ENCODE data around the gene OR5H1.

GRCh38 chr3:98151241-98151640 is 20.7 kb downstream of the OR5H1 start:
- TF ChIP-seq EP300 (IDR thresholded peaks at IDR 0.05): no peak
- no peak for TF ChIP-seq POLR2AphosphoS5 (IDR thresholded peaks at IDR 0.05)
